Testis (tissue), 2 donors: ENCODE data around the gene CAMKV.

ENCODE experiments used
- POLR2A ChIP-seq: fragments of 450-650 bp; IDR thresholded peaks from one replicate; pipeline ENCODE4 v1.6.1; 2017; ENCODE audit warnings: antibody characterized with exemption, mild to moderate bottlenecking, moderate library complexity
- TF ChIP-seq, protein P1 (sequence below), 3 experiments: fragments of 450-650 bp in 2 of 3; fragments of 200-600 bp in 1 of 3; sonication (generic) in 1 of 3; IDR thresholded peaks; one replicate each; pipeline ENCODE4 v1.5.1; 2016 to 2019; ENCODE audit warnings: antibody characterized with exemption in 3 of 3, mild to moderate bottlenecking in 2 of 3, moderate library complexity in 1 of 3

DNA sequence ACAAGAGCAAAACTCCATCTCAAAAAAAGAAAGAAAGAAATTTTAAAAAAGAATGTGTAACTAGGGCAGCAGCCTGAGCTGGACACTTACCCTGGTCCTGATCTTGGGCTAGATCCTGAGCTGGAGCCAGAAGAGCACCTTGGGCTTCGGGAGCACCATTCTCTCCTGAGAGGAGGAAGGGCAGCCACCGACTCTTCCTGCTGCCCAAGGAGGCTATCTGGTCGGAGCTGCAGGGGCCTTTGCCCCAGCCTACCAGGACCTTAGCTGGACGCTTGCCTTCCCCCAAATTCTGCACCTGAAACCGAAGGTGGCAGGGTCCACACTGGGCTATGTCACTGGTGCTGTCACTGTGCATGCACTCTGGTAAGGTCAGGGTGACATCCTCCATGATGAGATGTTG lies 6.9 kb upstream of the CAMKV start:
- TF ChIP-seq, protein P1, sequence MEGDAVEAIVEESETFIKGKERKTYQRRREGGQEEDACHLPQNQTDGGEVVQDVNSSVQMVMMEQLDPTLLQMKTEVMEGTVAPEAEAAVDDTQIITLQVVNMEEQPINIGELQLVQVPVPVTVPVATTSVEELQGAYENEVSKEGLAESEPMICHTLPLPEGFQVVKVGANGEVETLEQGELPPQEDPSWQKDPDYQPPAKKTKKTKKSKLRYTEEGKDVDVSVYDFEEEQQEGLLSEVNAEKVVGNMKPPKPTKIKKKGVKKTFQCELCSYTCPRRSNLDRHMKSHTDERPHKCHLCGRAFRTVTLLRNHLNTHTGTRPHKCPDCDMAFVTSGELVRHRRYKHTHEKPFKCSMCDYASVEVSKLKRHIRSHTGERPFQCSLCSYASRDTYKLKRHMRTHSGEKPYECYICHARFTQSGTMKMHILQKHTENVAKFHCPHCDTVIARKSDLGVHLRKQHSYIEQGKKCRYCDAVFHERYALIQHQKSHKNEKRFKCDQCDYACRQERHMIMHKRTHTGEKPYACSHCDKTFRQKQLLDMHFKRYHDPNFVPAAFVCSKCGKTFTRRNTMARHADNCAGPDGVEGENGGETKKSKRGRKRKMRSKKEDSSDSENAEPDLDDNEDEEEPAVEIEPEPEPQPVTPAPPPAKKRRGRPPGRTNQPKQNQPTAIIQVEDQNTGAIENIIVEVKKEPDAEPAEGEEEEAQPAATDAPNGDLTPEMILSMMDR (IDR thresholded peaks at IDR 0.05) = no peak
- TF ChIP-seq POLR2A = no peak
